Measurements from ENCODE around the gene PIK3CA.

DNA sequence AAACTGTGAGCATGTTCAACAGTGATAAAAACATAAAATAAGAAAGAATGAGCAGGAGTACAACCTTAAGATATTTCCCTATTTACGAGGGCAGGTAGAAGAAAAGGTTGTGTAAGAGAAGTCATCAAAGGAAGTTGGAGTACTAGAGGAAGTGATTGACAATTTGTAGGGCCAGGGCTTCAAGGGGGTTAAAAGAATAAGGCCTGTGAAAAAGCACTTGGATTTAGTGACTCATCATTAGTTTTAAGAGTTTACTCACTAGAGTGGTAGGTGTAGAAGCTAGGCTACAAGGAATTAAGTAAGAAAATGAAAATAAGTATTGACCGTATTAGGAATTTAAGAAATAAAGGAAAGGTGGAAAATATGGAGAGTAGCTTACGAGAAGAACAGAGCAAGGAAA is 79.2 kb downstream of the PIK3CA start:
- TF ChIP-seq, protein P1, sequence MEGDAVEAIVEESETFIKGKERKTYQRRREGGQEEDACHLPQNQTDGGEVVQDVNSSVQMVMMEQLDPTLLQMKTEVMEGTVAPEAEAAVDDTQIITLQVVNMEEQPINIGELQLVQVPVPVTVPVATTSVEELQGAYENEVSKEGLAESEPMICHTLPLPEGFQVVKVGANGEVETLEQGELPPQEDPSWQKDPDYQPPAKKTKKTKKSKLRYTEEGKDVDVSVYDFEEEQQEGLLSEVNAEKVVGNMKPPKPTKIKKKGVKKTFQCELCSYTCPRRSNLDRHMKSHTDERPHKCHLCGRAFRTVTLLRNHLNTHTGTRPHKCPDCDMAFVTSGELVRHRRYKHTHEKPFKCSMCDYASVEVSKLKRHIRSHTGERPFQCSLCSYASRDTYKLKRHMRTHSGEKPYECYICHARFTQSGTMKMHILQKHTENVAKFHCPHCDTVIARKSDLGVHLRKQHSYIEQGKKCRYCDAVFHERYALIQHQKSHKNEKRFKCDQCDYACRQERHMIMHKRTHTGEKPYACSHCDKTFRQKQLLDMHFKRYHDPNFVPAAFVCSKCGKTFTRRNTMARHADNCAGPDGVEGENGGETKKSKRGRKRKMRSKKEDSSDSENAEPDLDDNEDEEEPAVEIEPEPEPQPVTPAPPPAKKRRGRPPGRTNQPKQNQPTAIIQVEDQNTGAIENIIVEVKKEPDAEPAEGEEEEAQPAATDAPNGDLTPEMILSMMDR (IDR thresholded peaks at IDR 0.05): no peak
- no peak for TF ChIP-seq POLR2A (IDR thresholded peaks at IDR 0.05)

Measured in uterus (tissue), 2 donors.